B cell (primary cell): ENCODE data around the gene KCNH1.

Source experiments
- EZH2 ChIP-seq: IDR thresholded peaks from 2 replicates; pipeline ENCODE4 v1.6.1; 2012; ENCODE audit warnings: borderline replicate concordance, low read depth, mild to moderate bottlenecking, moderate library complexity, low read length; ENCODE audit not compliant: insufficient read depth, poor library complexity, severe bottlenecking
- TF ChIP-seq, protein P1 (sequence below): fragments of 200-600 bp; IDR thresholded peaks from one replicate; pipeline ENCODE4 v1.8.0; 2022; ENCODE audit warnings: antibody characterized with exemption, mild to moderate bottlenecking

DNA sequence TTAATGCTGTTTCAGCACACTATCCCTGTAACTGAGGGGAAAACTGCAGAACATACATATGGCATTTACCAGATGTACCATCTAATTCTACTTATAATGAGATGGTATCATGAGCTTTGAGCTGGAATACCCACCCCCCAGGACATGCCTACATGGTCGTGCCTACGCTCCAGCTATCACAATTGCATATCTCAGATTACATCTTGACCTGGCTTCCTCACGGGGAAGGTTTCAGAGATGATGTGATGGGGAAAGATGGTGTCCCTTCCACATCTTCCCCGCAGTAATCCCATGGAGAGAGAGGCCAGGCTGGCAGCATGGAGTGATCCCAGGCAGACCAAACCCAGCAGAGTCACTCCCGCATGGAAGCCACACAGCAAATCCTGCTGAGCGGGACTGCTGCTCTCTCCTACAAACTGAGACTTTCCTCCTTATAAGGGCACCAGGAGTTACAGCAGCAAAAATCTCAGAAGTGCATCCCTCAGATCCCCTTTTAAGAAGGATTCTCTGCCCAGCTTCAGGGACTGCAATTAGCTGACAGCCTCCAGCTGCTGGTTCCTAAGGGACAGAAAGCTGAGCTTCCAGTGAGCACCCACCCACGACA lies 67.1 kb downstream of the KCNH1 start:
- TF ChIP-seq, protein P1, sequence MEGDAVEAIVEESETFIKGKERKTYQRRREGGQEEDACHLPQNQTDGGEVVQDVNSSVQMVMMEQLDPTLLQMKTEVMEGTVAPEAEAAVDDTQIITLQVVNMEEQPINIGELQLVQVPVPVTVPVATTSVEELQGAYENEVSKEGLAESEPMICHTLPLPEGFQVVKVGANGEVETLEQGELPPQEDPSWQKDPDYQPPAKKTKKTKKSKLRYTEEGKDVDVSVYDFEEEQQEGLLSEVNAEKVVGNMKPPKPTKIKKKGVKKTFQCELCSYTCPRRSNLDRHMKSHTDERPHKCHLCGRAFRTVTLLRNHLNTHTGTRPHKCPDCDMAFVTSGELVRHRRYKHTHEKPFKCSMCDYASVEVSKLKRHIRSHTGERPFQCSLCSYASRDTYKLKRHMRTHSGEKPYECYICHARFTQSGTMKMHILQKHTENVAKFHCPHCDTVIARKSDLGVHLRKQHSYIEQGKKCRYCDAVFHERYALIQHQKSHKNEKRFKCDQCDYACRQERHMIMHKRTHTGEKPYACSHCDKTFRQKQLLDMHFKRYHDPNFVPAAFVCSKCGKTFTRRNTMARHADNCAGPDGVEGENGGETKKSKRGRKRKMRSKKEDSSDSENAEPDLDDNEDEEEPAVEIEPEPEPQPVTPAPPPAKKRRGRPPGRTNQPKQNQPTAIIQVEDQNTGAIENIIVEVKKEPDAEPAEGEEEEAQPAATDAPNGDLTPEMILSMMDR = no peak
- TF ChIP-seq EZH2 = no peak
